Prostate gland (tissue), 2 donors: ENCODE measurements around the gene SUV39H1.

Experiments used
- CTCF ChIP-seq, 4 experiments: fragments of 200-600 bp in 2 of 4; fragments of 450-650 bp in 2 of 4; sonication (generic) in 2 of 4; IDR thresholded peaks; 1 replicate in 3 of 4; 2 replicates in 1 of 4; pipeline ENCODE4 v1.5.1; 2016 to 2019; ENCODE audit warnings: antibody characterized with exemption in 4 of 4, mild to moderate bottlenecking in 2 of 4, moderate library complexity in 2 of 4
- POLR2A ChIP-seq: fragments of 450-650 bp; IDR thresholded peaks from one replicate; pipeline ENCODE4 v1.6.1; 2016; ENCODE audit warnings: antibody characterized with exemption, mild to moderate bottlenecking

- no peak for TF ChIP-seq POLR2A
- TF ChIP-seq CTCF (IDR thresholded peaks at IDR 0.05) = no peak
These were observed 51.0 kb downstream of the SUV39H1 start for GRCh38 chrX:48747415-48748016.
